ENCODE results near the gene STK40. TPM values are rescaled to one million over a fixed set of nuclear protein-coding genes. Genes with fewer than 3 reads are reported as not detected.
A peak's percentile ranks its signal among the peaks of the same experiment; 100 is the strongest.

STK40 gene
- total and polyA plus RNA-seq, 9 of the 15 experiments (the other 6 are each of a cell fraction or from before 2014, with no cell fraction given): 0.69 to 94.3 (median 39.1) TPM

GRCh38 chr1:36386265-36387140 is 779 bp upstream of the STK40 start (continued):
- TF ChIP-seq, protein P1, sequence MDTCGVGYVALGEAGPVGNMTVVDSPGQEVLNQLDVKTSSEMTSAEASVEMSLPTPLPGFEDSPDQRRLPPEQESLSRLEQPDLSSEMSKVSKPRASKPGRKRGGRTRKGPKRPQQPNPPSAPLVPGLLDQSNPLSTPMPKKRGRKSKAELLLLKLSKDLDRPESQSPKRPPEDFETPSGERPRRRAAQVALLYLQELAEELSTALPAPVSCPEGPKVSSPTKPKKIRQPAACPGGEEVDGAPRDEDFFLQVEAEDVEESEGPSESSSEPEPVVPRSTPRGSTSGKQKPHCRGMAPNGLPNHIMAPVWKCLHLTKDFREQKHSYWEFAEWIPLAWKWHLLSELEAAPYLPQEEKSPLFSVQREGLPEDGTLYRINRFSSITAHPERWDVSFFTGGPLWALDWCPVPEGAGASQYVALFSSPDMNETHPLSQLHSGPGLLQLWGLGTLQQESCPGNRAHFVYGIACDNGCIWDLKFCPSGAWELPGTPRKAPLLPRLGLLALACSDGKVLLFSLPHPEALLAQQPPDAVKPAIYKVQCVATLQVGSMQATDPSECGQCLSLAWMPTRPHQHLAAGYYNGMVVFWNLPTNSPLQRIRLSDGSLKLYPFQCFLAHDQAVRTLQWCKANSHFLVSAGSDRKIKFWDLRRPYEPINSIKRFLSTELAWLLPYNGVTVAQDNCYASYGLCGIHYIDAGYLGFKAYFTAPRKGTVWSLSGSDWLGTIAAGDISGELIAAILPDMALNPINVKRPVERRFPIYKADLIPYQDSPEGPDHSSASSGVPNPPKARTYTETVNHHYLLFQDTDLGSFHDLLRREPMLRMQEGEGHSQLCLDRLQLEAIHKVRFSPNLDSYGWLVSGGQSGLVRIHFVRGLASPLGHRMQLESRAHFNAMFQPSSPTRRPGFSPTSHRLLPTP (IDR thresholded peaks at IDR 0.05; ENCODE audit: borderline replicate concordance, extremely low read depth, insufficient read length): no peak
- TF ChIP-seq MTF1 (CRISPR knock-in tag; IDR thresholded peaks at IDR 0.05; ENCODE audit: borderline replicate concordance) (peak; percentile 62), ADNP (tag; IDR thresholded peaks at IDR 0.05) (peak; percentile 77), FOXJ2 (tag; IDR thresholded peaks at IDR 0.05) (peak; percentile 71; the same call in 1 of the 2 replicates), PHTF2 (CRISPR knock-in tag; IDR thresholded peaks at IDR 0.05) (peak; percentile 76; the same call in 1 of the 2 replicates), ZZZ3 (IDR thresholded peaks at IDR 0.05) (no peak), HOXB6 (CRISPR knock-in tag; IDR thresholded peaks at IDR 0.05; ENCODE audit: borderline replicate concordance) (peak; percentile 72; the same call in 1 of the 2 replicates), DPF2 (IDR thresholded peaks at IDR 0.05) (peak; percentile 98), IRF2 (CRISPR knock-in tag; IDR thresholded peaks at IDR 0.05) (no peak), NFE2L1 (tag; IDR thresholded peaks at IDR 0.05; ENCODE audit: borderline replicate concordance, low read depth) (peak; percentile 36; the same call in 1 of the 2 replicates), NFE2 (IDR thresholded peaks at IDR 0.05; ENCODE audit: low read depth) (peak; percentile 98), CAMTA2 (CRISPR knock-in tag; conservative IDR thresholded peaks at IDR 0.05) (no peak)
- TF ChIP-seq, protein P2, sequence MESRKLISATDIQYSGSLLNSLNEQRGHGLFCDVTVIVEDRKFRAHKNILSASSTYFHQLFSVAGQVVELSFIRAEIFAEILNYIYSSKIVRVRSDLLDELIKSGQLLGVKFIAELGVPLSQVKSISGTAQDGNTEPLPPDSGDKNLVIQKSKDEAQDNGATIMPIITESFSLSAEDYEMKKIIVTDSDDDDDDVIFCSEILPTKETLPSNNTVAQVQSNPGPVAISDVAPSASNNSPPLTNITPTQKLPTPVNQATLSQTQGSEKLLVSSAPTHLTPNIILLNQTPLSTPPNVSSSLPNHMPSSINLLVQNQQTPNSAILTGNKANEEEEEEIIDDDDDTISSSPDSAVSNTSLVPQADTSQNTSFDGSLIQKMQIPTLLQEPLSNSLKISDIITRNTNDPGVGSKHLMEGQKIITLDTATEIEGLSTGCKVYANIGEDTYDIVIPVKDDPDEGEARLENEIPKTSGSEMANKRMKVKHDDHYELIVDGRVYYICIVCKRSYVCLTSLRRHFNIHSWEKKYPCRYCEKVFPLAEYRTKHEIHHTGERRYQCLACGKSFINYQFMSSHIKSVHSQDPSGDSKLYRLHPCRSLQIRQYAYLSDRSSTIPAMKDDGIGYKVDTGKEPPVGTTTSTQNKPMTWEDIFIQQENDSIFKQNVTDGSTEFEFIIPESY (CRISPR knock-in tag; IDR thresholded peaks at IDR 0.05): peak; percentile 79
- TF ChIP-seq, protein P3, sequence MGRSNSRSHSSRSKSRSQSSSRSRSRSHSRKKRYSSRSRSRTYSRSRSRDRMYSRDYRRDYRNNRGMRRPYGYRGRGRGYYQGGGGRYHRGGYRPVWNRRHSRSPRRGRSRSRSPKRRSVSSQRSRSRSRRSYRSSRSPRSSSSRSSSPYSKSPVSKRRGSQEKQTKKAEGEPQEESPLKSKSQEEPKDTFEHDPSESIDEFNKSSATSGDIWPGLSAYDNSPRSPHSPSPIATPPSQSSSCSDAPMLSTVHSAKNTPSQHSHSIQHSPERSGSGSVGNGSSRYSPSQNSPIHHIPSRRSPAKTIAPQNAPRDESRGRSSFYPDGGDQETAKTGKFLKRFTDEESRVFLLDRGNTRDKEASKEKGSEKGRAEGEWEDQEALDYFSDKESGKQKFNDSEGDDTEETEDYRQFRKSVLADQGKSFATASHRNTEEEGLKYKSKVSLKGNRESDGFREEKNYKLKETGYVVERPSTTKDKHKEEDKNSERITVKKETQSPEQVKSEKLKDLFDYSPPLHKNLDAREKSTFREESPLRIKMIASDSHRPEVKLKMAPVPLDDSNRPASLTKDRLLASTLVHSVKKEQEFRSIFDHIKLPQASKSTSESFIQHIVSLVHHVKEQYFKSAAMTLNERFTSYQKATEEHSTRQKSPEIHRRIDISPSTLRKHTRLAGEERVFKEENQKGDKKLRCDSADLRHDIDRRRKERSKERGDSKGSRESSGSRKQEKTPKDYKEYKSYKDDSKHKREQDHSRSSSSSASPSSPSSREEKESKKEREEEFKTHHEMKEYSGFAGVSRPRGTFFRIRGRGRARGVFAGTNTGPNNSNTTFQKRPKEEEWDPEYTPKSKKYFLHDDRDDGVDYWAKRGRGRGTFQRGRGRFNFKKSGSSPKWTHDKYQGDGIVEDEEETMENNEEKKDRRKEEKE (IDR thresholded peaks at IDR 0.05; ENCODE audit: borderline replicate concordance in 1 of 2, control insufficient read depth in 1 of 2, low read depth in 2 of 2, low read length in 1 of 2): no peak
- TF ChIP-seq, protein P4, sequence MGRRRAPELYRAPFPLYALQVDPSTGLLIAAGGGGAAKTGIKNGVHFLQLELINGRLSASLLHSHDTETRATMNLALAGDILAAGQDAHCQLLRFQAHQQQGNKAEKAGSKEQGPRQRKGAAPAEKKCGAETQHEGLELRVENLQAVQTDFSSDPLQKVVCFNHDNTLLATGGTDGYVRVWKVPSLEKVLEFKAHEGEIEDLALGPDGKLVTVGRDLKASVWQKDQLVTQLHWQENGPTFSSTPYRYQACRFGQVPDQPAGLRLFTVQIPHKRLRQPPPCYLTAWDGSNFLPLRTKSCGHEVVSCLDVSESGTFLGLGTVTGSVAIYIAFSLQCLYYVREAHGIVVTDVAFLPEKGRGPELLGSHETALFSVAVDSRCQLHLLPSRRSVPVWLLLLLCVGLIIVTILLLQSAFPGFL (CRISPR knock-in tag; IDR thresholded peaks at IDR 0.05): no peak
